ENCODE measurements around the gene IL23A.
A peak's percentile ranks its signal among the peaks of the same experiment; 100 is the strongest.
"Not testable (repeated sequence)": the region's sequence is repeated elsewhere in the genome, so short reads cannot be mapped to it uniquely, and the experiment has no call there.

The IL23A gene

GRCh38 chr12:56326533-56326932 lies 12.2 kb upstream of the IL23A start:
- DNase-seq, result no peak

- no peak for DNase-seq
Measured at GRCh38 chr12:56330936-56331490, 7.7 kb upstream of the IL23A start.

GRCh38 chr12:56332512-56333196 lies 6.0 kb upstream of the IL23A start:
- no peak for DNase-seq

- DNase-seq, result no peak
Measured at GRCh38 chr12:56333197-56333678, 5.4 kb upstream of the IL23A start.

- peak; percentile 98 to 99 for DNase-seq
Measured at GRCh38 chr12:56333679-56334489, 4.8 kb upstream of the IL23A start, which contains the start of gene PAN2. PAN2 (minus strand) TSS chr12:56334000; CDS start chr12:56333094, 906 bp downstream.

GRCh38 chr12:56334490-56334793 lies 4.2 kb upstream of the IL23A start:
- DNase-seq, result peak in 1 of 2 experiments; percentile 43

GRCh38 chr12:56335527-56335926 lies 3.2 kb upstream of the IL23A start:
- DNase-seq, result not testable (repeated sequence)

- no peak for DNase-seq
Measured at GRCh38 chr12:56336361-56337167, 2.1 kb upstream of the IL23A start.

GRCh38 chr12:56337753-56338251 lies 882 bp upstream of the IL23A start:
- no peak for DNase-seq

GRCh38 chr12:56339158-56339422 lies 406 bp downstream of the IL23A start:
- DNase-seq, result no peak

GRCh38 chr12:56341616-56342015 lies 2.9 kb downstream of the IL23A start:
- DNase-seq, result no peak

GRCh38 chr12:56342290-56342689 lies 3.6 kb downstream of the IL23A start:
- not testable (repeated sequence) for DNase-seq

- no peak for DNase-seq
Measured at GRCh38 chr12:56346675-56347074, 8.0 kb downstream of the IL23A start.

GRCh38 chr12:56347255-56347654 lies 8.6 kb downstream of the IL23A start:
- not testable (repeated sequence) for DNase-seq

GRCh38 chr12:56348776-56349175 lies 10.1 kb downstream of the IL23A start:
- DNase-seq, result no peak

- no peak for DNase-seq
Measured at GRCh38 chr12:56350662-56351061, 12.0 kb downstream of the IL23A start.

GRCh38 chr12:56351325-56351724 lies 12.6 kb downstream of the IL23A start:
- DNase-seq, result no peak

GRCh38 chr12:56358836-56359532 lies 20.3 kb downstream of the IL23A start:
- DNase-seq, result peak; percentile 45 to 54

- DNase-seq, result peak; percentile 100
Measured at GRCh38 chr12:56359851-56360767, 21.4 kb downstream of the IL23A start, which contains the start of gene STAT2. STAT2 (minus strand) TSS chr12:56360107; CDS start chr12:56356571, 3,536 bp downstream.

- DNase-seq, result no peak
Measured at GRCh38 chr12:56361487-56362129, 22.9 kb downstream of the IL23A start.
